HepG2 (cell line): ENCODE data around the gene NECTIN2. TPM values are rescaled to one million over a fixed set of nuclear protein-coding genes. Genes with fewer than 3 reads are reported as not detected.
A peak's percentile ranks its signal among the peaks of the same experiment; 100 is the strongest.

Source experiments
- ATAC-seq: fragments of 200-7000 bp; cut with Tn5 transposase; 3 replicates; pipeline ENCODE4 v1.9.1; 2020; ENCODE audit warnings: mild to moderate bottlenecking, moderate library complexity
- BruUV-seq: library from RNA; stranded (reverse); fragments of 400-500 nt; replicated peaks from 2 replicates; lab custom pipeline; 2021; lab: Mats Ljungman, UMichigan
- CTCF ChIA-PET: fragments of 300-600 bp; formaldehyde crosslinking; extraction: SDS; loops from one replicate; lab custom pipeline; 2021; ENCODE audit warnings: low total read pairs, inconsistent platforms, low intra/inter-chr PET ratio; lab: Yijun Ruan, JAX
- POLR2A ChIA-PET: fragments of 350-600 bp; sonication (Branson Sonifier 250); formaldehyde crosslinking; loops from one replicate; lab custom pipeline; 2020; ENCODE audit warnings: antibody characterized with exemption, inconsistent platforms; lab: Yijun Ruan, JAX
- DNase-seq: peaks from one replicate; pipeline ENCODE4 v3.0.0-alpha.2; 2015; ENCODE audit warnings: low spot score
- FAIRE-seq: peaks from 3 replicates; lab custom pipeline; 2011; peaks lifted over from hg19 to GRCh38; lab: Jason Lieb, UNC
- H2AFZ ChIP-seq: one replicate; pipeline ENCODE4 v1.6.1; 2011; ENCODE audit warnings: low read length, inconsistent platforms
- H3K27ac ChIP-seq: fragments of 300-600 bp; 3 replicates; pipeline ENCODE4 v1.8.0; 2011; ENCODE audit warnings: mixed run types, mild to moderate bottlenecking, mixed read lengths, low read length, inconsistent platforms; ENCODE audit not compliant: insufficient read depth; ENCODE audit errors: extremely low read length
- H3K27me3 ChIP-seq, 2 experiments: fragments of 200-600 bp in 1 of 2; 2 replicates in 1 of 2; 3 replicates in 1 of 2; pipeline versions ENCODE4 v1.6.0 to v1.8.0; 2011; ENCODE audit warnings: low read length in 2 of 2, mild to moderate bottlenecking in 2 of 2, moderate library complexity in 2 of 2, inconsistent platforms in 1 of 2; ENCODE audit not compliant: insufficient read depth in 2 of 2, control insufficient read depth in 1 of 2
- H3K36me3 ChIP-seq, 2 experiments: fragments of 200-600 bp in 1 of 2; replicated peaks in 1 of 2; 2 replicates in 1 of 2; 3 replicates in 1 of 2; pipeline versions ENCODE4 v1.5.1 to v1.8.0; 2011; ENCODE audit warnings: low read length in 2 of 2, inconsistent platforms in 1 of 2; ENCODE audit not compliant: insufficient read depth in 2 of 2, control insufficient read depth in 1 of 2
- H3K4me1 ChIP-seq: 2 replicates; pipeline ENCODE4 v1.5.1; 2012; ENCODE audit warnings: low read length, inconsistent platforms; ENCODE audit not compliant: insufficient read depth
- H3K4me2 ChIP-seq: 2 replicates; pipeline ENCODE4 v1.6.0; 2011; ENCODE audit warnings: low read depth, low read length, inconsistent platforms
- H3K4me3 ChIP-seq, 3 experiments: fragments of 200-600 bp in 1 of 3; sonication (generic), shearing (Covaris generic) in 1 of 3; replicated peaks in 1 of 3; 2 replicates each; pipeline ENCODE4 v1.5.1; 2011 to 2016; ENCODE audit warnings: low read length in 3 of 3, inconsistent platforms in 2 of 3, low read depth in 2 of 3, mild to moderate bottlenecking in 2 of 3, control low read depth in 1 of 3, mixed read lengths in 1 of 3; ENCODE audit not compliant: insufficient read depth in 1 of 3
- H3K79me2 ChIP-seq: one replicate; pipeline ENCODE4 v1.6.1; 2011; ENCODE audit warnings: low read length, inconsistent platforms; ENCODE audit not compliant: insufficient read depth
- H3K9ac ChIP-seq: 2 replicates; pipeline ENCODE4 v1.6.0; 2011; ENCODE audit warnings: mild to moderate bottlenecking, low read depth, low read length, inconsistent platforms; ENCODE audit not compliant: insufficient read depth
- H3K9me3 ChIP-seq: 2 replicates; pipeline ENCODE4 v1.5.1; 2012; ENCODE audit warnings: mild to moderate bottlenecking, low read length
- H4K20me1 ChIP-seq: 2 replicates; pipeline ENCODE4 v1.6.0; 2011; ENCODE audit warnings: inconsistent platforms, mild to moderate bottlenecking, low read length, moderate library complexity; ENCODE audit not compliant: insufficient read depth
- ARHGAP35 ChIP-seq: sonication (generic); formaldehyde crosslinking; IDR thresholded peaks from 2 replicates; pipeline ENCODE4 v1.9.0; 2022; ENCODE audit warnings: mild to moderate bottlenecking, inconsistent platforms, moderate library complexity, missing genetic modification reagents, borderline replicate concordance
- ISX ChIP-seq: sonication (generic); formaldehyde crosslinking; conservative IDR thresholded peaks from 2 replicates; pipeline ENCODE4 v1.5.0; 2020; ENCODE audit warnings: missing genetic modification reagents
- MAZ ChIP-seq, 2 experiments: sonication (generic) in 1 of 2; formaldehyde crosslinking in 1 of 2; IDR thresholded peaks; 2 replicates each; pipeline versions ENCODE4 v1.5.0 to v1.6.1; 2012 to 2020; ENCODE audit warnings: low read depth in 2 of 2, mild to moderate bottlenecking in 2 of 2, borderline replicate concordance in 1 of 2, improper control_type of control experiment in 1 of 2, low read length in 1 of 2, missing genetic modification reagents in 1 of 2, moderate library complexity in 1 of 2
- NKX3-1 ChIP-seq: sonication (generic); formaldehyde crosslinking; IDR thresholded peaks from 2 replicates; pipeline ENCODE4 v1.5.0; 2020; ENCODE audit warnings: missing genetic modification reagents
- NR3C1 ChIP-seq: sonication (generic); formaldehyde crosslinking; IDR thresholded peaks from 2 replicates; pipeline ENCODE4 v1.4.0; 2020; ENCODE audit warnings: missing genetic modification reagents
- POGZ ChIP-seq: sonication (generic); formaldehyde crosslinking; IDR thresholded peaks from 2 replicates; pipeline ENCODE4 v1.4.0; 2020; ENCODE audit warnings: mild to moderate bottlenecking, missing genetic modification reagents
- PRPF4 ChIP-seq: fragments of 200-400 bp; formaldehyde crosslinking; IDR thresholded peaks from 2 replicates; pipeline ENCODE4 v1.6.1; 2016; ENCODE audit warnings: low read length, low read depth; ENCODE audit not compliant: poor library complexity, severe bottlenecking
- RELA ChIP-seq: sonication (generic); formaldehyde crosslinking; IDR thresholded peaks from 2 replicates; pipeline ENCODE4 v1.4.0; 2020; ENCODE audit warnings: missing genetic modification reagents
- REPIN1 ChIP-seq: sonication (generic); formaldehyde crosslinking; IDR thresholded peaks from 2 replicates; pipeline ENCODE4 v1.8.0; 2022; ENCODE audit warnings: missing genetic modification reagents, low read depth, mild to moderate bottlenecking, borderline replicate concordance
- TSC22D2 ChIP-seq: sonication (generic); formaldehyde crosslinking; IDR thresholded peaks from 2 replicates; pipeline ENCODE4 v1.5.1; 2020; ENCODE audit warnings: missing genetic modification reagents, mild to moderate bottlenecking, borderline replicate concordance
- ZNF720 ChIP-seq: sonication (generic); formaldehyde crosslinking; IDR thresholded peaks from 2 replicates; pipeline ENCODE4 v1.4.0; 2020; ENCODE audit warnings: missing genetic modification reagents
- ZNF746 ChIP-seq: sonication (generic); formaldehyde crosslinking; IDR thresholded peaks from 2 replicates; pipeline ENCODE4 v1.8.0; 2022; ENCODE audit warnings: mild to moderate bottlenecking, missing genetic modification reagents
- ZNF772 ChIP-seq: sonication (generic); formaldehyde crosslinking; IDR thresholded peaks from 2 replicates; pipeline ENCODE4 v1.5.0; 2020; ENCODE audit warnings: mild to moderate bottlenecking, missing genetic modification reagents
- ZSCAN20 ChIP-seq: sonication (generic); formaldehyde crosslinking; IDR thresholded peaks from 2 replicates; pipeline ENCODE4 v1.4.0; 2020; ENCODE audit warnings: missing genetic modification reagents, mild to moderate bottlenecking, borderline replicate concordance
- WGBS: methylation state at CpG from one replicate; pipeline ENCODE4 v1.1.6; 2017; ENCODE audit warnings: low lambda C conversion rate; 5-methylcytosine and 5-hydroxymethylcytosine counted together
- in situ Hi-C: cut with HindIII; loops from 2 replicates; pipeline ENCODE4 v1.10.0; 2017; ENCODE audit warnings: low pct_unique_long_range_greater_than_20kb; ENCODE audit not compliant: extremely low pct_ligation_motif_present
- intact Hi-C: fragments of 100-400 bp; cut with micrococcal nuclease; formaldehyde crosslinking; loops from one replicate; pipeline ENCODE4 v1.10.0; 2022; ENCODE audit not compliant: unreplicated experiment
- polyA plus RNA-seq, 8 experiments: library from polyadenylated mRNA; depleted of rRNA in 3 of 8; stranded (reverse) in 7 of 8; unstranded in 1 of 8; fragments of >200 nt; fragmentation: Illumina TruSeq in 4 of 8; extraction: Trizol in 4 of 8; gene quantifications; 2 replicates each; pipeline versions ENCODE4 v1.2.1 to v1.2.3, GENCODE V29; 2011 to 2016; ENCODE audit warnings: low read depth in 4 of 8, missing spikeins in 1 of 8, mixed read lengths in 1 of 8; ENCODE audit not compliant: insufficient read depth in 1 of 8
- total RNA-seq, 5 experiments: library from RNA; depleted of rRNA; stranded (reverse); fragments of >200 nt; fragmentation: Illumina TruSeq; extraction: Trizol; gene quantifications; 2 replicates each; pipeline ENCODE4 v1.2.3, GENCODE V29; 2016; ENCODE audit warnings: low read depth in 1 of 5
- TF ChIP-seq, protein P1 (sequence below): IDR thresholded peaks from 2 replicates; pipeline ENCODE4 v1.6.1; 2012; ENCODE audit warnings: low read length, improper control_type of control experiment
- TF ChIP-seq, protein P2 (sequence below): sonication (generic); formaldehyde crosslinking; IDR thresholded peaks from 2 replicates; pipeline ENCODE4 v1.4.0; 2020; ENCODE audit warnings: mild to moderate bottlenecking, missing genetic modification reagents
- TF ChIP-seq, protein P3 (sequence below): sonication (generic); formaldehyde crosslinking; IDR thresholded peaks from 2 replicates; pipeline ENCODE4 v1.8.0; 2022; ENCODE audit warnings: low read depth, missing genetic modification reagents

Gene NECTIN2
- total and polyA plus RNA-seq, 2 of the 13 experiments (the other 11 are each of a cell fraction or from before 2014, with no cell fraction given) = 75.4 to 114 TPM

DNA sequence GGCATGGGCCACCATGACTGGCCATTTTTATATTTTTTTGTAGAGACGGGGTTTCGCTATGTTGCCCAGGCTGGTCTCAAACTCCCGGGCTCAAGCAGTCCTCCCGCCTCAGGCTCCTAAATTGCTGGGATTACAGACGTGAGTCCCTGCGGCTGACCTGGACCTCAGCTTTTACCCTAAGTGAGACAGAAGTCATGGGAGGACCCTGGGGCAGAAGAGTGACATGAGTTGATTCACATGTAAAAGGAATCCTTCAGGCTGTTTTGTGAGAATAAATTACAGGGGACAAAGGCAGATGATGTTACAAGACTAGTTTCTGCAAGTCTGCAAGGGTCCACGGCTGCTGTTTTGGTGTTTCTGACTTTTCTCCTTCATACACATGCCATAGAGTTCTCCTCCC lies 39.8 kb upstream of the NECTIN2 start (continued):
- TF ChIP-seq MAZ (IDR thresholded peaks at IDR 0.05; ENCODE audit: borderline replicate concordance, low read depth, low read length) (no peak), MAZ (CRISPR knock-in tag; IDR thresholded peaks at IDR 0.05; ENCODE audit: low read depth) (no peak), REPIN1 (CRISPR knock-in tag) (no peak), ZSCAN20 (CRISPR knock-in tag) (no peak)
- TF ChIP-seq, protein P1, sequence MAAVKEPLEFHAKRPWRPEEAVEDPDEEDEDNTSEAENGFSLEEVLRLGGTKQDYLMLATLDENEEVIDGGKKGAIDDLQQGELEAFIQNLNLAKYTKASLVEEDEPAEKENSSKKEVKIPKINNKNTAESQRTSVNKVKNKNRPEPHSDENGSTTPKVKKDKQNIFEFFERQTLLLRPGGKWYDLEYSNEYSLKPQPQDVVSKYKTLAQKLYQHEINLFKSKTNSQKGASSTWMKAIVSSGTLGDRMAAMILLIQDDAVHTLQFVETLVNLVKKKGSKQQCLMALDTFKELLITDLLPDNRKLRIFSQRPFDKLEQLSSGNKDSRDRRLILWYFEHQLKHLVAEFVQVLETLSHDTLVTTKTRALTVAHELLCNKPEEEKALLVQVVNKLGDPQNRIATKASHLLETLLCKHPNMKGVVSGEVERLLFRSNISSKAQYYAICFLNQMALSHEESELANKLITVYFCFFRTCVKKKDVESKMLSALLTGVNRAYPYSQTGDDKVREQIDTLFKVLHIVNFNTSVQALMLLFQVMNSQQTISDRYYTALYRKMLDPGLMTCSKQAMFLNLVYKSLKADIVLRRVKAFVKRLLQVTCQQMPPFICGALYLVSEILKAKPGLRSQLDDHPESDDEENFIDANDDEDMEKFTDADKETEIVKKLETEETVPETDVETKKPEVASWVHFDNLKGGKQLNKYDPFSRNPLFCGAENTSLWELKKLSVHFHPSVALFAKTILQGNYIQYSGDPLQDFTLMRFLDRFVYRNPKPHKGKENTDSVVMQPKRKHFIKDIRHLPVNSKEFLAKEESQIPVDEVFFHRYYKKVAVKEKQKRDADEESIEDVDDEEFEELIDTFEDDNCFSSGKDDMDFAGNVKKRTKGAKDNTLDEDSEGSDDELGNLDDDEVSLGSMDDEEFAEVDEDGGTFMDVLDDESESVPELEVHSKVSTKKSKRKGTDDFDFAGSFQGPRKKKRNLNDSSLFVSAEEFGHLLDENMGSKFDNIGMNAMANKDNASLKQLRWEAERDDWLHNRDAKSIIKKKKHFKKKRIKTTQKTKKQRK = no peak

DNA sequence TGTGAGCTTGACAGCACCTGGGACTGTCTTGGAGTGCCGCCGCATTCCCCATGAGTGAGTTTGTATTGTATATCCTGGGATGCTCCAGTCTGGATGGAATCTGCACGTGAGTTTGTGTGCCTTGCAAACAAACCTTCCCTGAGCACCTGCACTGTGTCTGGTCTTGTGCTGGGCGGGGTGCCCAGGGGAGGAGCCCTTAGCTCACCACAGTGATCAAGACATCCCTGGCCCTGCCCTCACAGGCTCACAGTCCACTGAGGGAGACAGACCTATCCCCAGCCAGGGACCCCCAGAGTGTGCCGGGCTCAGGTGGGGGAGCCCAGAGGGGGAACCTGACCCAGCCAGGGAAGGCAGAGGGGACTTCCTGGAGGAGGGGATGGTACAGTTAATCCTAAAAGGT lies 38.9 kb upstream of the NECTIN2 start:
- Histone ChIP-seq H3K4me3 (peak overlapping the region in 1 of 3 experiments; percentile 8; a peak in 1 of 6 replicates), H3K9me3 (no peaks in the 10 kb centered on the region), H4K20me1 (0 out of 2 replicates have a peak, but pooled peaks cover 6% of the 10 kb centered on the region), H3K27ac (peak overlapping the region; percentile 87), H3K4me1 (peaks cover 55% of the 10 kb centered on the region), H3K36me3 (peaks cover under 1 to 4% of the 10 kb centered on the region in 2 experiments; a peak in 2 of 5 replicates), H3K27me3 (no peaks in the 10 kb centered on the region; a peak in 1 of 5 replicates), H3K79me2 (peaks cover 21% of the 10 kb centered on the region), H3K9ac (no peak overlapping the region), H2AFZ (no peak overlapping the region), H3K4me2 (peak overlapping the region; percentile 96)
- POLR2A ChIA-PET = interaction anchor here (0.5 to 4.0 kb wide), 14 partner anchors 10 to 88 kb away, joined by 3 to 76 read pairs (median 4); partner anchors contain the start of genes NECTIN2 and TOMM40
- DNase-seq = peak; percentile 90
- CTCF ChIA-PET = interaction anchor here (0.8 to 2.7 kb wide), 3 partner anchors 23 to 39 kb away, joined by 3 to 28 read pairs (median 4); partner anchors contain the start of gene NECTIN2
- peak; percentile 63 for ATAC-seq
- intact Hi-C loops (loop anchor here (5.0 kb wide), 1 partner anchor 35 kb away; no protein-coding TSS in a partner anchor), in situ Hi-C loops (no loop called here)
- WGBS = 0% methylated on average over 2 of the region's 5 CpGs
- BruUV-seq = no TSS peak
- FAIRE-seq = peak; percentile 94
- TF ChIP-seq ARHGAP35 (no peak), NKX3-1 (CRISPR knock-in tag) (no peak), POGZ (CRISPR knock-in tag) (no peak), ZNF772 (CRISPR knock-in tag) (no peak), ISX (no peak), ZNF720 (no peak), PRPF4 (no peak), TSC22D2 (CRISPR knock-in tag) (no peak), NR3C1 (CRISPR knock-in tag) (no peak), ZNF746 (CRISPR knock-in tag) (no peak), RELA (CRISPR knock-in tag) (no peak)
- TF ChIP-seq, protein P2, sequence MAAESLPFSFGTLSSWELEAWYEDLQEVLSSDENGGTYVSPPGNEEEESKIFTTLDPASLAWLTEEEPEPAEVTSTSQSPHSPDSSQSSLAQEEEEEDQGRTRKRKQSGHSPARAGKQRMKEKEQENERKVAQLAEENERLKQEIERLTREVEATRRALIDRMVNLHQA (CRISPR knock-in tag) = no peak
- TF ChIP-seq, protein P3, sequence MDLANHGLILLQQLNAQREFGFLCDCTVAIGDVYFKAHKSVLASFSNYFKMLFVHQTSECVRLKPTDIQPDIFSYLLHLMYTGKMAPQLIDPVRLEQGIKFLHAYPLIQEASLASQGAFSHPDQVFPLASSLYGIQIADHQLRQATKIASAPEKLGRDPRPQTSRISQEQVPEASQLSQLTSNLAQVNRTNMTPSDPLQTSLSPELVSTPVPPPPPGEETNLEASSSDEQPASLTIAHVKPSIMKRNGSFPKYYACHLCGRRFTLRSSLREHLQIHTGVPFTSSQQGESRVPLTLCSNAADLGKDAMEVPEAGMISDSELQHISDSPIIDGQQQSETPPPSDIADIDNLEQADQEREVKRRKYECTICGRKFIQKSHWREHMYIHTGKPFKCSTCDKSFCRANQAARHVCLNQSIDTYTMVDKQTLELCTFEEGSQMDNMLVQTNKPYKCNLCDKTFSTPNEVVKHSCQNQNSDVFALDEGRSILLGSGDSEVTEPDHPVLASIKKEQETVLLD = no peak
